ENCODE data around the gene RNF17. TPM values are rescaled to one million over a fixed set of nuclear protein-coding genes. Genes with fewer than 3 reads are reported as not detected.

The RNF17 gene
- polyA plus RNA-seq, 1 of the 3 experiments (the other 2 are of a cell fraction) = not detected

- no peaks in the 10 kb centered on the region for H3K79me2 ChIP-seq (ENCODE audit: insufficient read depth)
- WGBS (ENCODE audit: low lambda C conversion rate) = 35% methylated on average over 12 of the region's 12 CpGs
- H4K20me1 ChIP-seq (ENCODE audit: insufficient read depth) = no peaks in the 10 kb centered on the region
- H3K9me3 ChIP-seq = no peaks in the 10 kb centered on the region
- H3F3A ChIP-seq (replicated peaks; ENCODE audit: insufficient read depth) = no peaks in the 10 kb centered on the region
- no peaks in the 10 kb centered on the region for H3K9me2 ChIP-seq
- ChIA-PET CTCF (interaction anchor here (0.8 kb wide), 1 partner anchor 25 kb away, joined by 3 read pairs; no protein-coding TSS in a partner anchor), POLR2A (no interaction called here)
- H2AFZ ChIP-seq (ENCODE audit: low read depth) = no peak overlapping the region
- DNase-seq = no peak
- H3K27me3 ChIP-seq (ENCODE audit: insufficient read depth) = no peaks in the 10 kb centered on the region; the same call in none of the 2 replicates
- no peaks in the 10 kb centered on the region for H3K4me1 ChIP-seq (ENCODE audit: control insufficient read depth in 1 of 2, insufficient read depth in 2 of 2, low read depth in 1 of 2, low read length in 1 of 2)
- no peaks in the 10 kb centered on the region for H3K36me3 ChIP-seq (replicated peaks in 1 of 2; ENCODE audit: control insufficient read depth in 1 of 2, insufficient read depth in 2 of 2, low read length in 1 of 2)
- H3K4me3 ChIP-seq (ENCODE audit: low read depth in 2 of 2, low read length in 1 of 2) = no peak overlapping the region
- no peak overlapping the region for H3K27ac ChIP-seq (ENCODE audit: low read depth in 2 of 2, low read length in 1 of 2)
- TF ChIP-seq FOXM1 (IDR thresholded peaks at IDR 0.05; ENCODE audit: low read depth) (no peak), PBX3 (IDR thresholded peaks at IDR 0.05) (no peak), NRF1 (IDR thresholded peaks at IDR 0.05; ENCODE audit: low read depth, low read length) (no peak), SMC3 (IDR thresholded peaks at IDR 0.05; ENCODE audit: low read depth, low read length) (no peak), TCF12 (IDR thresholded peaks at IDR 0.05) (no peak), CHD2 (IDR thresholded peaks at IDR 0.05; ENCODE audit: low read length, partially characterized antibody) (no peak), IRF3 (IDR thresholded peaks at IDR 0.05; ENCODE audit: low read depth, low read length) (no peak), REST (IDR thresholded peaks at IDR 0.05; ENCODE audit: low read depth, low read length) (no peak), POLR2AphosphoS5 (IDR thresholded peaks at IDR 0.05; ENCODE audit: low read depth, low read length) (no peak), ZBTB33 (IDR thresholded peaks at IDR 0.05; ENCODE audit: borderline replicate concordance, low read depth) (no peak)
- no peak overlapping the region for H3K9ac ChIP-seq
- H3K4me2 ChIP-seq = no peak overlapping the region
These were observed 44.8 kb upstream of the RNF17 start for GRCh38 chr13:24719139-24719538.

All from SK-N-SH (cell line).